Measurements from ENCODE around the gene POLE.

POLE gene

DNA sequence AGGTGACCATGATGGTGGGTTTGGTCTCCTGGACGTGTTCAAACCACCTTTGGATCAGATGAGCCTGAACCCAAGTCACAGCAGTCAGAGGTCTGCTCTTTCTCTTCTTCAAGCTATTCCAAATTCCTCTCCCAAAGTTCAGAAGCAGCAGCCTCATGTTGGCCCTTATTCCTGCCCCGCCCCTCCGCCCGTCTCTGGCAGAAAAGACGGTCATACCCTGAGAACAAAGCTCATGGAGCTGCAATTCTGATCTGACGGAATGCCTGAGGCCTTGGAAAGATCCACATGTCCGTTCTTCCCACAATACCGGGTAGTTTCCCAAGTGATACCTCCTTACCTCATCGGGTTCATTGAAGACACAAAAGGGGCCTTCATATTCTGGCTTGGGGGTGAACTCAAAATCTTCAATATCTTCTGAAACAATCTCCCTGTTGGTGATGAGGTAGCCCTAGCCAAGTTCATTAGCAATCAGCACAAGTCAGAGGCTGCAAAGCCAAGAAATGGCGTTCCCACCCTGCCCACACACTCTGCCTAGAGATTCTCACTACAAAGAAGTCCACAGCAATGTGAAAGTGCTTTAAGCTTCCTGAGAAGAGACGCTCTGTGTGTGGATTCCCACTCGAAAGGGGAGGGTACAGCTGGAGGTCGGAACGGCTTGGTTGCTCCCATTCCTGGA lies 11.2 kb downstream of the POLE start:
- DNase-seq = no peak

DNA sequence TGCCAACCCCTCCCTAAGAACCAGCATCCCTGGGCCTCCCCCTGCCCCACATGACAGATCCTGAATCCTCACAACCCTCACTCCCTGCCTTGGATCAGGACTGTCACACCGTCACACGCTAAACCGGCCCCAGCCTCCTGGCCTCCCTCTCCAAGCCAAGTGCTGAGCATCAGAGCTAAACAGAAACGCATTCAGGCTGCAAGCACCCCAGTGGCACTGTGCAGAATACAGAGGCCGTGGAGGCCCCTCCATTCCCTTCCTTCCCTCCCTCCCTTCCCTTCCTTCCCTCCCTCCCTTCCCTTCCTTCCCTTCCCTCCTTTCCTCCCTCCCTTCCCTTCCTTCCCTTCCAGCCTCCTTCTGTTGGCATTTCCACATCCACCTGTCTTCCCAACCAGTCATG lies 12.6 kb downstream of the POLE start:
- no peak for DNase-seq

DNA sequence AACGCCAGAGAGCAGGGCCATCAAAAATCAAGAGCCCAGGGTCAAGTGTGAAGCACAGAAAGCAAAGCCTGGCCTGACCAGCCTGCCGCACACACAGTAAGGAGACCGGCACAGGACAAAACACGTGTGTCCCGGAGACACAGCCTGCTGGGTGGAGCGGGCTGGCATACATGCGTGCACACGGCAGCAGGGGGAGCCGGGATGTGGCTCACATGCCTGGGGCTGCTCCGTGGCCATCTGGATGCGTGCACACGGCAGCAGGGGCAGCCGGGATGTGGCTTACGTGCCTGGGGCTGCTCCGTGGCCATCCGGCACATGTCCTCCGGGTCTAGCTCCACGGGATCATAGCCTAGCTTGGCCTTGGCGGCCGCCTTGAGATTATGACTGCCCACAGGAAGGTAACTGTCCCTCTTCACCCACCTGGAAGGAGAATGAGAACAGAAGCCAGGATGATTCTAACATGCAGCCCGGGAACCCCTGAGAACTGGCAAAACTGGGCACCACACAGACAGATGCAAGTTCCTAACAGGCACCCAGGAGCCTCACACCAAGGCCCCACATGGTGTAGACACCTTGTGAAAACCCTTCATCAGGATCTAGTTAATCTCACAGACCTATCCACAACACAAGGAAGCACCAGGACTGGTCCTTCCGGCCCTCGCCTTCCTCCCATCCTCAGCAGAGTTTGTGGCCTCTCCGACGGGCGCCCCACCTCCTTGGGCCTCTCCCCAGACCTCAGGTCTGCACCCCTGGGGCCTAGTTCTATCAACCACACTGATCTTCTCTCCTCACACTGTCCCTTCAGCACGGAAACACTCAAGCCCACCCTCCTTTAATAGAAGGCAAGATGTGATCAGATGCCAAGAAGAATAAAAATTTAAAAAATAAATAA lies 13.6 kb downstream of the POLE start:
- no peak for DNase-seq

DNA sequence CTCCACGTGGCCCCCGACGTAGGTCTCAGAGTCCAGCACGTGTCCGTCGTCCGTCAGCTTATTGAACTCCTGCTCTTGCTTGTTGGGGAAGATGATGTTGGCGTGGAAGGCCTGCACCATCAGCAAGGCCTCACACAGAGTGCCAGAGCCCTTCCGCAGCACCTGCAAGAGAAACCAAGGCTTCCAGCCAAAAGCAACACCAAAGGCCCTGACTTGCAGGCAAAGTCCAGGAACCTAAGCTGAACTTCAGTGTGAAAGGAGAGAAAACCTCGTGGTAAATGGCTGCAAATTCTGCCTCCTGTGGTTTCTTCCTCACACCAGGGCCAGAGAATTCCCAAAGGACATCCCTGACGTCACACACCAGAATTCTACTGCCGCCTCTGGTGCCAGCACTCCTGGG lies 14.5 kb downstream of the POLE start:
- DNase-seq = no peak

DNA sequence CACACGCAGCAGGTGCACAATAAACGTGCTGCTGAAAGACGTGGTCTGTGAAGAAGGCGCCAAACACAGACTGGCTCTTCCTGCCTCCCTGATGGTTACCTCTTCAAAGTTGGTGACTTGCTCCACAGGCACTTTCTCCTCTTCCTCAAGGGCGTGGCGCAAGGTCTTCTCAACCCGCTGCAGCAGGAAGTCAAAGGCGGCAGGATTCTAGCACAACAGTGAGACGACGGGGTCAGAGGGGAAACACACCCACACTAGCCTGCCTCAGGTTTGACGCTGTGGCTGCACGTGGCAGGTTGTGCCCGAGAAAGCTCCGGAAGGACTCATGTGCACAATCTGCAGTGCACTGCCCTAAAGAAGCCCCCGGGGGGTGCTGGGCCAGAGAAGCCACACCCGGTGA lies 15.0 kb downstream of the POLE start:
- DNase-seq = no peak

DNA sequence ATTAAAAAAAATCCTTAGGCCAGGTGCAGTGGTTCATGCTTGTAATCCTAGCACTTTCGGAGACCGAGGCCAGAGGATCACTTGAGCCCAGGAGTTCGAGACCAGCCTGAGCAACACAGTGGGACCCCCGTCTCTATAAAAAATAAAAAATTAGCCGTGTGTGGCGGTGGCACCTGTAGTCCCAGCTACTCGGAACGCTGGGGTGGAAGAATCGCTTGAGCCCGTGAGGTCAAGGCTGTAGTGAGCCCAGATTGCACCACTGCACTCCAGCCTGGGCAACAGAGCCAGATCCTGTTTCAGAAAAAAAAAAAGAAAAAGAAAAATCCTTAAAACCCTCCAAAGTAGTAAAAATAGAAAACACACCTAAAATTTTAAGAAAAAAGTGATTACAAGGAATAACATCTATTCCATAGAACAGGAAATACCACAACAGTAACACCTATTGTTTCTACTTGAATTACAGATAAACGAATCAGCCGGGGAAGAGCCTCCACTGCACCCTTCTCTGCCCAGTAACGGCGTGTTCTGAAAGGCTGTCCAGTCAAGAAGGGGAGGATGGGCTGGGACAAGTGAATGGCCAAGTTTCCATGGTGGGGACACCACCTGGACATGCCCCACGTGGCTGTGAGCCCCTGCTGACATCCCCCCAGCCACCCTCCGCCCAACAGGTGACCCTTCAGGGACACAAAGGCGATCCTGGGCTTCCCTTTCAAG lies 17.8 kb downstream of the POLE start:
- no peak for DNase-seq

DNA sequence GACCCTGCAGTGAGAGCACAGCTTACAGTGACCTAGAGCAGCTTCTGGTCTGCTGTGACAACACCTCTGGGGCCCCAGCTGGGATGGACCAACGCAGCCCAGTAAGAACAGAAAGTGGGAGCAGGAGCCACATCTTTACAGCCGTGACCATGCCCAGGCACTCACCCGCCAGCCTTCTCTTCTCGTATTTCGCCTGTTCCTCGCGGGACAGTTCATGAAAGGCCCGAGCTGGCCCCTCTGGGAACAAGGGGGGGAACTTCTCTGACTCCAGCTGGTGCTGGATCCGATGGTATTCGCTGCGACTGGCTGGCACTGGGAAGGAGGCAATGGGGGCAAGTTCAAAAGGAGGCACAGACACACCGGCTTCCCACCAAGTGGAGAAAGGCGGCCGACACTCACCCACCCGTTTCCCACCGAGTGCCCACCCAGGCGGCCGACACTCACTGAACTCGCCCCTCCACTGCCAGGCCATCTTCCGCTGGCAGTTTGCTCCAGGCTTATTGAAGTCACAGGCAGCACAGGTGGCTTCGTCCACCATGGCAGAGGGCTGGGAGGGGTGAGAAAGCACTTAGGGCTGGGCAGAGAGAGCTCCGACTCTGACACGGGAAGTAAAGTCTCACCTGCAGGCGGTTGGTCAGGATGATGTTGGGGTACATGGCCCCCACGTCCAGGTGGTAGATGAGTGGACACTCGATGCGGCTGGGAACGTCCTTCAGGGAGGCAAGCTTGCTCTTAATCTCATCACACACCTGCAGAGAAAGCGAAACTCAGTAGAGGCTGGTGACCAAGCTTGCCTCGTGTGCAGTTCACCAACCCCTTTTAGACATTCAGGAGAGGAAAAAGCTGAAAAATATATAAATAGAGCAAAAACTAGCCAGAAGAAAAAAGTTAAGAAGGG lies 18.7 kb downstream of the POLE start:
- DNase-seq = no peak

DNA sequence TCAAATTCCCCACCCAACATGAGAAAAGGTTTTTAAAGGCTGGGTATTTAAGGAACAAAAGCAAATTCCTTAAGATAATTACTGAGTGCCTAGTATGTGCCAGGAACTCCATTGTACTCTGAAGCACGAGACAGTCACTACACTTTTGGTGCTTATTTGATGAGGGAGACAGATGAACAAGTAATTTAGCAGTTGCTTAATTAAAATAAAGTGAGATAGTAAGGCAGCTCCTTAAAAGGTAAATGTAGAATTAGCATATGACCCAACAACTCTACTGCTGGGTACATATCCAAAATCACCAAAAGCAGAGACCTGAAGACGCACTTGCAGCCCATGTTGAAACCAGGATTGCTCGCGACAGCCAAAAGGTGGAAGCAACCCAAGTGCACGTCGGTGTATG lies 21.3 kb downstream of the POLE start:
- DNase-seq = no peak

DNA sequence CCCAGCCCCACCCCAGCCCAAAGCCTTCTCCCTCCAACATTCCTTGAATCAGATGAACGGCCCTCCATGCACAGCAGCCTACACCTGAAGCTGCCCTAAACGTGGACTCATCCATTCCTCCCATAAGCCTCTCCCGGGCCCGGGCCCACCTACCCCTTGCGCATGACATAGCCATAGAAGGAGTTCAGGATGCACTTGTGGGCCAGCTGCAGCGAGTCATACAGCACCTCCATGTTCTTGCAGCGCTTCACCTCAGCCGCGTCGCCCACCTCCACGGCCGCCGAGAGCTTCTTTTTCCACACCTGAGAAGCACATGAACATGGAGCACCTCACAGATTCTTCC lies 22.0 kb downstream of the POLE start:
- DNase-seq = no peak

DNA sequence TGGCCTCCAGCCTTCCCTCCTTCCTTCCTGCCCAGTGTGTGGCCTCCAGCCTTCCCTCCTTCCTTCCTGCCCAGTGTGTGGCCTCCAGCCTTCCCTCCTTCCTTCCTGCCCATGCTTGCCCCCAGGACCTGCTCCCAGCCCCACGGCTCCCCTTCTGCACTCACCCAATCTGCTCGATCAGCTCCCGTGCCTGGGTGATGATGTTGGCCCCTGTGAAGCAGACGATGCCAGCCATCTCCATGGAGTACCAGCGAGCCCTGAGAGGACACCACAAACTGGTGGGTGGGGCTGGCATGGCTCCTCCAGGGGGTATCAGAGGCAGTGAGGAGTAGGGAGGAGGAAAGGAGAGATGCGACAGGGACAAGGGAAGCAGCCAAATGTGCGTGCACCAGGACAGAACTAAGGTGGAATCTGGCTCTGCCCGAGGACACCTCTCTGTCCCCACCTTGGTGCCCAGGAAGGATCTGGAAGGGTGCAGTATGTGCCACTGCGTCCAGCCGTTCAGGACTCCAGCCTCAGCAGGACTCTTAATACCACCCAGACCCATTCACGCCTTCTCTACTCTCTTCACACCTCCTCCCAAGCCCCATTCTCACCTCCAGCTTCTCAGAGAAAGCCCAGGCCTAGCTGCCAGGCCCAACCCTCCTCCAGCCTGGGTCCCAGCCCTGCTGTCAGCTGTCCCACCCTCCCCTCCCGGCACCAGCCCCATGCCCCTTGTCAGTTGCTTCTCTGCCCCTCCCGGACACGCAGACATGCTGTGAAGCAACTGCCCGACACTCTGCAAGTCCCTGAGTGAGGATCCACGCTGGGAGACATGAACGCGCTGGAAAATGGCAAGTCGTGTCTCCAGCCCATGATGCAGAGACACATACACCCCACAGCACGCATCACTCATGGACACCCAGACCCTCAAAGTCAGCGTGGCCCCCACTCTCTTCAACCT lies 22.7 kb downstream of the POLE start:
- DNase-seq = no peak

DNA sequence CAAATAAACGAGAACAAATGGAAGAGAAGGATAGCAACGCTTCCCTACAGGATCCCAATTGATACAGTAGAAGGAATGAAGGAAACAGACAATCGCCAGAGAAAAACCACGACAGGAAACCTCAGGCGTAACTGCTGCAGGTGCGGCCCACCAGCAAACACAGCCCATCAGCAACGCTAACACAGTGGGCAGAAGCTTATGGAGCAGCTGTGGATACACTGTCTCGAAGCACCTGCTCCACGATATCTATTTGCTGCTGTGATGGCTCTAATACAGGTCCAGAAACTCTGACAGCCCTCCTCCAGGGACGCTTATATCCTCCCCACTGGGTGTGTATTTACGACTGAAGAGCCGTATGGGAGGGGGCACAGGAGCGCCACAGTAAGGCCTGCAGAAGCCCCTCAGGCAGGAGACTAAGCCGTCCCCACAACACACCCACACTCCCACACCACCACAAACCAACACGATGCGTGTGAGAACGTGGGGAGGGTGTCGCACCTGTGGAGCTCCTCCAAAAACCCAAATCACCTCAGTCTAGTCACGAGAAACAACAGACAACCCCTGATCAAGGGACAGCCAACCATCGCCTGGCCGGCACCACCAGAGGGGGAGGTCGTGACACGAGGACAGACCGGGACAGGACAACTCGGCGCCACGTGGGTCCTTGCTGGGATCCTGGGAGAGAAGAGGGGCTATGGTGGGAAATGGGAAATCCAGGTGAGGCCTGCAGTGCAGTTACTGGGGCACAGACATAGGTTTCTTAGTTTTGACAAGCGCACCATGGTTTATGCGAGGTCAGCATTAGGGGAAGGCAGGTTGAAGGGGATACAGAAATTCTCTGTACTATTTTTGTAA lies 24.0 kb downstream of the POLE start:
- no peak for DNase-seq

DNA sequence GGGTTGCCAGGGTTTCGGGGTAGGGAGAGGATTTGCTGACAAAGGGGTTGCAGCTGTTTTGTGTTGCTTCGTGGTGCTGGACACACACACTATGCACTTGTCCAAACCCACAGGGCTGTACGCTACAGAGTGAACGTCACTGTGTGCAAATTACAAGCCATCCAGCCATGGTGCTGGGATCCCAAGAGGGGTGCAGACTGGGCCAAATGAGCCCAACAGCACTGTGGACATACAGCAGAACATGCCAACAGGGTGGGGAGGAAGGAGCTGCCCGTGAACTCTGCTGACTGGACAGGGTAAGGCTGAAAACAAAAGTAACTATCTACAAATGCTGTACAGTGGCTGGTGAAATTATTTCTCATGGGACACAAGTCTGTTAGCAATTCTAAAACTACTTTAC lies 25.2 kb downstream of the POLE start:
- DNase-seq = no peak

DNA sequence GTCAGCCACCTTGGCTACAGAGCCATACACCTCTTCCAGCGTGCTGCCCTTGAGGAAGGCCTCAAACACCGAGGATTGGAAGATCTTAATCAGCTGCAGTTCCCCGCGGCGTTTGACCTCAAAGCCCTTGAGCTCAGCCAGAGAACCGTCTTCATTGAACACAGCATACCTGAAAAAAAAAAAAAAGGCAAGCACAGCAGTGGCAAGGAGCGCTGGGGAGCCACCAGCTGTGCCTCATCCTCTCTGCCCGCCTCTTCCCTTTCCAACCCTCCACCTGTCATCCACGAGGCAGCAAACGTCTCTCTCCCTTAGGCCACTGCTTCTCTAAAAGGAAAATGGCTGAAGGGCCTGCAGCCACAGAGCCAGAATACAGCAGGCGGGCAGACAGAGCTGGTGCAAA lies 26.1 kb downstream of the POLE start:
- no peak for DNase-seq

DNA sequence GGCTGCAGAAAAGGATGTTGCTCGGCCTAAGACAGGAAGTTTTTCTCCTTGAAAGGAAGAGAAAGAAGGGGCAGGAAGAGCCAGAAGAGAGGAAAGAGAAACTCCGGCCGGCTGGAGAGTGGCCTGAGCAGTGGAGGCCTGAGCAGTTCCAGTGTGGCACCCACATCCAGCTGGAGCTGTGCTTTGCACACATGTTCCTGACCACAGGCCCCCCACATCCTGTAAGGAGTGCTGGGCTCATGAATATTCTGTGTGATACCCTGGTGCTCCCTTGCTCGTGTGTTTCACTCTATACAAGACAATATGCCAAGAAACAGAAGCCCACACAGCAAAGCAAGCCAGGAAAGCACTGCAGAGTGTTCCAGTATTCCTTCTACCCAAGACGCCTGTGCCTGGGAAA lies 27.1 kb downstream of the POLE start:
- no peak for DNase-seq

DNA sequence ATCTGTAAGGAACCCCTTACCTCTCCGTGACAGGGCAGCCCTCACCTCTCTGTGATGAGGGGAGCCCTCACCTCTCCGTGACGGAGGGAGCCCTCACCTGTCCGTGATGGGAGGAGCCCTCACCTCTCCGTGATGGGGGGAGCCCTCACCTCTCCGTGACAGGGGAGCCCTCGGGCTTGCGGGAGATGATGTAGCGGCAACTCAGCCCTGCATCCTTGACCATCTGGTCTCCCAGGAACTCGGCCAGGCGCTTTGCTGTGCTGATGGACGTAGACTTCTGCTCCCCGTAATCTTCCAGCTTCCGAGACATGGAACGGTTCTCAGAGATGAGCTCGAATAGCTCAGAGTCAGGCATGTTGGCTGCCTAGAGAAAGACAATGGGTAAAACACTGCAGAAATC lies 28.0 kb downstream of the POLE start:
- no peak for DNase-seq

DNA sequence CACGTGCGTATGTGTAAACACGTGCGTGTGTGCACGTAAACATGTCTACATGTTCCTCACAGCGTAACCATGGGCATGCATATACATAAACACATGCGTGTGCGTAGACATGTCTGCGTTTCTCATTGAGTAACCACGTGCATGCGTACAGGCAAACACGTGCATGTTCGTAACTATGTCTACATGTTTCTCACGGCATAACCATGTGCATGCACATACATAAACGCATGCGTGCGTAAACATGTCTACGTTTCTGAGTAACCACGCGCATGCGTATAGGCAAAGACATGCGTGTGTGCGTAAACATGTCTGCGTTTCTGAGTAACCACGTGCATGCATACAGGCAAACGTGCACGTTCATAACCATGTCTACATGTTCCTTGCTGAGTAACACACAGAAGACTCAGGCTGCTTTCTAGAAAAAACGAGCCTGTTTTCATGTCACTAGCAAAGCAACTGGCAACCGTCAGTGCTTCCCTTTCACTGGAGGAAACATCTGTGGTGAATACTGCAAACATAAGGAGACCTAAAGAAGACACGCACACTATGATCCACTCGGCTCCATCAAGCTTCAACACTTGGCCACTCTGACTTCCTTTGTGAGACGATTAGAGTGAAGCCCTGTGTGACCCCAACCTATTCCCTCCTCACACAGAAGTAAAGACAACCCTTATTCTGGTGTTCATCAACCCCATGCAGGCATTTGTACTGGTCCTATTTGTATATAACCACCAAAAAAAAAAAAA lies 28.8 kb downstream of the POLE start:
- no peak for DNase-seq

DNA sequence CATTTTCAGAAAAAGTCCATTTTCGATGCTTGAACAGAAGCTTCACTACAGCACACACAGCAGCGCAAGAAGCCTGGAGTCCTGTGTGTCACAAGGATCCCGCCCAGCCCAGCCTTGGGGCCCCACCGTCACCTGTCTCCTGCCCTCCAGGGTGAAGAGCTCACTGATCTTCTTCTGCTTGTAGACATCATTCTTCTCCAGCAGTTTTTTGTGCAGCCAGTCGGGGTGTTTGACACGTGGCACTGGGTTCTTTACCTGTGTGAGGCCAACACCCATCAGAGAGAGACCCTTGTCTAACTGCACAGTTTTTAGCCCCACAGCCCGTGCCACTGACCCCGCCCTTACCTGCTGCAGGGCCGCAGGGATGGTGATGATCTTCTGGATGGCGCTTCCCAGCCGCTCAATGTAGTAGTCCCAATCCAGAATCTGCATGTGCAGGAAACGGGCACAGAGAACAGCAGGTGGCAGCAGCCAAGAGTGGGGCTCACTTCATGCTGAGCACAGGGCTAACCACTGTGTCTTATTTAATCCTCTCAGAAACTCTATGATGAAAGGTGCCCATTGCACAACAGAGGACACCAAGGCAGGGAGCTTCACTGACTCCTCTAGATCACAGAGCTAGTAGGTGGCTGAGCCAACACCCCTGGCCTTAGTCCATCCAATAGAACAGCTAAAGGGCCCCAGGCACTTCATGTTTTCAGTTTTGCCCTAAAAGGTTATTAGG lies 30.0 kb downstream of the POLE start:
- no peak for DNase-seq

DNA sequence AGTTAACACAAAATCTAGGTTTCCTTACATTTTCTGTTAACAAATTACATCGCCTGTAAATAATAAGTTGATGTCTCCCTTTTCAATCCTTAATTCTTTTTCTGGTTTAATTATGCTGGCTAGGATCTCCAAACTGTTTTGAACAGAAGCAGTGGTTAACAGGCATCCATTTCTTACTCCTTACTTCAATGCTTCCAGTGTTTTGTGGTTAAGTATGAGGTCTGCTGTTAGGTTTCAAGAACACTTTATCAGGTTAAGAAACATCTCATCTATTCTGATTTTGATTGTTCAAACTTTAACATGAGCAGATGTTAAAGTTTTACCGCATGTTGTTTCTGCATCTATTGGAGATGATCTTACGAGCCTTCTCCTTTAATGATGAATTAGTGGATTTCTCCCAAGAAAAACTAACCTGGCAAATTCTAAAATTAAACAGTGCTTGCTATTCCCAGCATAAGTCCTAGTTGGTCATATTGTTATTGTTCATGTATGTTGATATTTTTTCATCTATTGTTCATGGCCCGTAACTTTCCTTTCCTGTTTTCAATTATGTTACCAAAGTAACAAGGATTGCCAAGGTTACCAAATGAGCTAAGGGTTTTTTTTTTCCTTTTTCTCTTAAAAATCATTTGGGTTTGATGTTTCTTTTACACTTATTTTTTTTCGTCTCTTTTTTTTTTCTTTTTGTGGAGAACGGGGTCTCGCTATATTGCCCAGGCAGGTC lies 33.4 kb downstream of the POLE start:
- no peak for DNase-seq
